Smooth muscle cell (in vitro differentiated cells): ENCODE measurements around the gene CRELD2. TPM values are rescaled to one million over a fixed set of nuclear protein-coding genes. Genes with fewer than 3 reads are reported as not detected.

Experiments
- DNase-seq: peaks from one replicate; lab custom pipeline; 2025; ENCODE audit not compliant: unreplicated experiment; lab: John Stamatoyannopoulos, UW
- H2AFZ ChIP-seq: fragments of 200-600 bp; sonication (generic); 2 replicates; pipeline ENCODE4 v1.6.0; 2016; ENCODE audit warnings: antibody characterized with exemption, low read depth, mild to moderate bottlenecking
- H3F3A ChIP-seq: fragments of 200-600 bp; sonication (generic); 2 replicates; pipeline ENCODE4 v1.6.0; 2017; ENCODE audit warnings: antibody characterized with exemption, low read depth
- H3K27ac ChIP-seq: fragments of 200-600 bp; sonication (generic); 2 replicates; pipeline ENCODE4 v1.5.1; 2016; ENCODE audit warnings: low read depth, mild to moderate bottlenecking
- H3K27me3 ChIP-seq: fragments of 200-600 bp; sonication (generic); 2 replicates; pipeline ENCODE4 v1.6.1; 2016; ENCODE audit warnings: low read depth, mild to moderate bottlenecking
- H3K36me3 ChIP-seq: fragments of 200-600 bp; sonication (generic); 2 replicates; pipeline ENCODE4 v1.5.1; 2016; ENCODE audit warnings: low read depth
- H3K4me1 ChIP-seq: fragments of 200-600 bp; sonication (generic); 2 replicates; pipeline ENCODE4 v1.5.1; 2016; ENCODE audit warnings: low read depth
- H3K4me2 ChIP-seq: fragments of 200-600 bp; sonication (generic); 2 replicates; pipeline ENCODE4 v1.6.0; 2016; ENCODE audit warnings: mild to moderate bottlenecking
- H3K4me3 ChIP-seq: fragments of 200-600 bp; sonication (generic); 2 replicates; pipeline ENCODE4 v1.5.1; 2016; ENCODE audit warnings: mild to moderate bottlenecking
- H3K79me2 ChIP-seq: fragments of 200-600 bp; sonication (generic); 2 replicates; pipeline ENCODE4 v1.6.0; 2016; ENCODE audit warnings: low read depth, mild to moderate bottlenecking
- H3K9ac ChIP-seq: fragments of 200-600 bp; sonication (generic); 2 replicates; pipeline ENCODE4 v1.6.0; 2016; ENCODE audit warnings: low read depth
- H3K9me3 ChIP-seq: fragments of 200-600 bp; sonication (generic); replicated peaks from 2 replicates; pipeline ENCODE4 v1.5.1; 2016; ENCODE audit warnings: low read depth
- H4K20me1 ChIP-seq: fragments of 200-600 bp; sonication (generic); 2 replicates; pipeline ENCODE4 v1.6.0; 2016; ENCODE audit warnings: low read depth
- CTCF ChIP-seq: fragments of 200-600 bp; sonication (generic); IDR thresholded peaks from 2 replicates; pipeline ENCODE4 v1.5.1; 2017; ENCODE audit warnings: borderline replicate concordance, mild to moderate bottlenecking, antibody characterized with exemption; ENCODE audit not compliant: insufficient read depth, poor library complexity, severe bottlenecking
- WGBS: methylation state at CpG from one replicate; pipeline ENCODE4 v1.1.7; 2016; ENCODE audit warnings: low lambda C conversion rate; 5-methylcytosine and 5-hydroxymethylcytosine counted together
- polyA plus RNA-seq: library from polyadenylated mRNA; unstranded; fragments of >200 nt; fragmentation: Nextera tagmentation; extraction: Ambion mirVana; gene quantifications from 2 replicates; pipeline ENCODE4 v1.2.1, GENCODE V29; 2016
- total RNA-seq: library from RNA; depleted of rRNA; stranded (reverse); fragments of >200 nt; gene quantifications from 2 replicates; pipeline ENCODE4 v1.2.3, GENCODE V29; 2014

The CRELD2 gene
- total and polyA plus RNA-seq, 2 experiments from 2014 or later = 52.7 to 127 TPM

GRCh38 chr22:49882519-49883293 is 35.7 kb upstream of the CRELD2 start:
- no peak for DNase-seq

GRCh38 chr22:49883294-49883640 is 35.2 kb upstream of the CRELD2 start:
- Histone ChIP-seq H3K36me3 (peaks cover 29% of the 10 kb centered on the region), H3F3A (no peaks in the 10 kb centered on the region), H3K9me3 (no peaks in the 10 kb centered on the region), H2AFZ (no peak overlapping the region), H3K4me3 (no peak overlapping the region), H3K9ac (no peak overlapping the region), H3K4me2 (no peak overlapping the region), H3K4me1 (no peaks in the 10 kb centered on the region), H3K79me2 (peaks cover 57% of the 10 kb centered on the region), H4K20me1 (peaks cover 65% of the 10 kb centered on the region), H3K27me3 (no peaks in the 10 kb centered on the region), H3K27ac (no peak overlapping the region)
- no peak for TF ChIP-seq CTCF
- DNase-seq = no peak
- 96% methylated on average over 4 of the region's 4 CpGs for WGBS

More at GRCh38 chr22:49882519-49883293, 35.7 kb upstream of the CRELD2 start:
- no peak overlapping the region for H3K4me2 ChIP-seq
- peaks cover 23% of the 10 kb centered on the region for H3K36me3 ChIP-seq
- H3K9me3 ChIP-seq = no peaks in the 10 kb centered on the region
- H3K27ac ChIP-seq = no peak overlapping the region
- H3K9ac ChIP-seq = no peak overlapping the region
- H3K79me2 ChIP-seq = peaks cover 60% of the 10 kb centered on the region
- no peak overlapping the region for H2AFZ ChIP-seq
- H3K4me1 ChIP-seq = no peaks in the 10 kb centered on the region
- no peak for TF ChIP-seq CTCF
- no peaks in the 10 kb centered on the region for H3F3A ChIP-seq
- WGBS = 88% methylated on average over 21 of the region's 21 CpGs
- H3K27me3 ChIP-seq = no peaks in the 10 kb centered on the region
- peaks cover 61% of the 10 kb centered on the region for H4K20me1 ChIP-seq
- H3K4me3 ChIP-seq = no peak overlapping the region

GRCh38 chr22:49884075-49884474 is 34.4 kb upstream of the CRELD2 start:
- Histone ChIP-seq H2AFZ (no peak overlapping the region), H3K27me3 (no peaks in the 10 kb centered on the region), H4K20me1 (peaks cover 70% of the 10 kb centered on the region), H3K4me1 (no peaks in the 10 kb centered on the region), H3K79me2 (peaks cover 54% of the 10 kb centered on the region), H3K9me3 (peaks cover under 1% of the 10 kb centered on the region), H3K4me2 (no peak overlapping the region), H3K27ac (no peak overlapping the region), H3K9ac (no peak overlapping the region), H3F3A (no peaks in the 10 kb centered on the region), H3K36me3 (peaks cover 32% of the 10 kb centered on the region), H3K4me3 (no peak overlapping the region)
- no peak for TF ChIP-seq CTCF
- 98% methylated on average over 20 of the region's 20 CpGs for WGBS
- DNase-seq = no peak
